ENCODE data around the gene TNRC6A. TPM values are rescaled to one million over a fixed set of nuclear protein-coding genes. Genes with fewer than 3 reads are reported as not detected.

Gene TNRC6A
- total and polyA plus RNA-seq, 2 experiments from 2014 or later = 12.5 to 13.1 TPM

DNA sequence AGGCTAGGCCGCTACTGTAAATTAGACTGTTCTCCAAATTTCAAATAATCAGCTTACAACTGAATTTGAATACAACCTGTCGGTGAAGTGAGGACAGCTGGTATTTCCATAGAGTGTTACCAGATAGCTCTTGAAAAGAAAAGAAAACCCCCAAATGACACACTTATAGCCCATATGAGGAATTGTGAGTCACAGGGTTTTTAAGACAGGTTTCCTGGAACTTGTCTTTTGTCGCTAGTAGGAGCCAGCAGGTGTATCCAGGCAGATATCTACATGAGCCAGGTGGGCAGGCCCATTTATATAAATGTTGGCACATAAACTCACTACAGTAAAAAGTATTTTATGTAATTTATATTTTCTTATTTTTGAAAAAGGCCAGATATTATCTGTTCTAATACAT is 24.0 kb downstream of the TNRC6A start:
- in situ Hi-C loops (cut with MboI) = no loop called here
- Histone ChIP-seq H3K4me2 (ENCODE audit: unreplicated experiment) (no peak overlapping the region), H3K9me2 (ENCODE audit: insufficient read depth) (no peaks in the 10 kb centered on the region), H3K27me3 (replicated peaks; ENCODE audit: insufficient read depth) (no peaks in the 10 kb centered on the region), H3K36me3 (ENCODE audit: low read depth) (peaks cover 7% of the 10 kb centered on the region; the same call in 1 of the 2 replicates), H3K4me3 (no peak overlapping the region), H3F3A (ENCODE audit: insufficient read depth) (peaks cover 9% of the 10 kb centered on the region; the same call in 1 of the 2 replicates), H4K20me1 (ENCODE audit: insufficient read depth) (peaks cover 9% of the 10 kb centered on the region; the same call in 1 of the 2 replicates), H3K9me3 (ENCODE audit: low read depth) (no peaks in the 10 kb centered on the region), H3K27ac (no peak overlapping the region), H3K9ac (no peak overlapping the region), H3K4me1 (ENCODE audit: insufficient read depth) (peaks cover 13% of the 10 kb centered on the region), H2AFZ (no peak overlapping the region), H3K79me2 (ENCODE audit: insufficient read depth) (peaks cover 100% of the 10 kb centered on the region)
- TF ChIP-seq EZH2 (IDR thresholded peaks at IDR 0.05; ENCODE audit: insufficient read depth, poor library complexity, severe bottlenecking) (no peak), EZH2phosphoT487 (IDR thresholded peaks at IDR 0.05; ENCODE audit: insufficient read depth, low read depth) (no peak)
- 96 to 97% methylated on average over 3 of the region's 3 CpGs for WGBS, 2 experiments (ENCODE audit: low coverage in 1 of 2, low lambda C conversion rate in 2 of 2, missing lambda C conversion rate in 2 of 2)
- DNase-seq = no peak

DNA sequence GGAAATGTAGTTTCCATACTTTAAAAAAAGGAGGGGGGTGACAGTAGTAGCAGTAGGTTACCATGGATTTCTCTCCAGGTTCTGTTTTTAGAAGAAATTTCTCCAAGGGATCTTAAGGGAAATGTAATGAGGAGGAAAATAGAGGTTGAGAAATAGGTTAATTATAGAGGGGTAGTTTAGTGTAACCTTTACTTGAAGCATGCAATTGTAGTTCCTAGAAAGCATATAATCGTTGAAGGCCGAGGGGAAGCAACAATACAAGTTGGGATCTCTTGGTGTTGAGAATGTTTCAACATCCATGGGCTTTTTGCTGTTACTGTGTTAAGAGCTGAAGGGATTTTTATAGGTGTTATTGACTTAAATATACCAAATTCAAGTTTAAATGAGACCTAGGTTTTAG is 25.1 kb downstream of the TNRC6A start:
- Histone ChIP-seq H3K79me2 (ENCODE audit: insufficient read depth) (peaks cover 100% of the 10 kb centered on the region), H3K27me3 (replicated peaks; ENCODE audit: insufficient read depth) (no peaks in the 10 kb centered on the region), H3K4me3 (no peak overlapping the region), H2AFZ (no peak overlapping the region), H3K9ac (no peak overlapping the region), H3K27ac (no peak overlapping the region), H3K4me1 (ENCODE audit: insufficient read depth) (peaks cover 5% of the 10 kb centered on the region), H3K4me2 (ENCODE audit: unreplicated experiment) (no peak overlapping the region), H4K20me1 (ENCODE audit: insufficient read depth) (no peaks in the 10 kb centered on the region), H3F3A (ENCODE audit: insufficient read depth) (no peaks in the 10 kb centered on the region), H3K9me3 (ENCODE audit: low read depth) (no peaks in the 10 kb centered on the region), H3K36me3 (ENCODE audit: low read depth) (peaks cover 11% of the 10 kb centered on the region), H3K9me2 (ENCODE audit: insufficient read depth) (no peaks in the 10 kb centered on the region)
- DNase-seq = no peak
- no peak for TF ChIP-seq EZH2phosphoT487 (IDR thresholded peaks at IDR 0.05; ENCODE audit: insufficient read depth, low read depth)
- no peak for TF ChIP-seq EZH2 (IDR thresholded peaks at IDR 0.05; ENCODE audit: insufficient read depth, poor library complexity, severe bottlenecking)
- WGBS, 2 experiments (ENCODE audit: low coverage in 1 of 2, low lambda C conversion rate in 2 of 2, missing lambda C conversion rate in 2 of 2) = 95 to 98% methylated on average over 2 of the region's 2 CpGs
- in situ Hi-C loops (cut with MboI) = no loop called here

DNA sequence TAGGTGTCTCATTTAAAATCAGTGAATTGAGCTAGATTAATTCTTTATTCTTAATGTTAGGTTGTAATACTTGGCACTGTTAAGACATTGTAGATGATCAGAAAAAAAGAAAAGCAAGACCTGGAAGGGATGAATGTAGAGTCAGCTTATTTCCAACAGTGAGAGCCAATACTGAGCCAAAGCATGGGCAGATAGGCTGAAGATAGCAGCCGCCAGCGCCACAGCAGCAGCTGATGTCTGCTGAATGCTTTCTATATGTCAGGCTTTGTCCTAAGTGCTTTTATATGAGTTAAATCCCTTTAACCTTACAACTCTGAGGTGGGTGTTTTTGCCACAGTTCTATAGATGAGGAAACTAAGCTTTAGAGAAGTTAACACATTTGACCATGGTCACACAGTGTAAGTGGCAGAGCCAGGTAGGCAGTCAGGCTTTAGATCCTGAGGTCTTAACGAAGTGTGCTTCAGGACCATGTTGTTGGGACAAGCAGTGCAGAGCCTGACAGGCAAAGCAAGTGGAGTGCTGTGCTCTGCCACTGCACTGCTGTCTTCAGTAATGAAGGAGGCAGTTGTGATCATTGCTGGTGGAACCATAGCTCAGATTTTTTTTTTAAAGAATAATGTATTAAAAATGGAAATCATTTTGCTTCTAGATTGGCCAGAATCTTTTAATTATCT is 25.9 kb downstream of the TNRC6A start:
- in situ Hi-C loops (cut with MboI) = no loop called here
- Histone ChIP-seq H3K4me1 (ENCODE audit: insufficient read depth) (peaks cover 5% of the 10 kb centered on the region), H3F3A (ENCODE audit: insufficient read depth) (no peaks in the 10 kb centered on the region), H3K27ac (no peak overlapping the region), H2AFZ (no peak overlapping the region), H4K20me1 (ENCODE audit: insufficient read depth) (no peaks in the 10 kb centered on the region), H3K4me2 (ENCODE audit: unreplicated experiment) (no peak overlapping the region), H3K4me3 (no peak overlapping the region), H3K36me3 (ENCODE audit: low read depth) (peaks cover 11% of the 10 kb centered on the region), H3K9me3 (ENCODE audit: low read depth) (no peaks in the 10 kb centered on the region), H3K79me2 (ENCODE audit: insufficient read depth) (peaks cover 100% of the 10 kb centered on the region), H3K27me3 (replicated peaks; ENCODE audit: insufficient read depth) (no peaks in the 10 kb centered on the region), H3K9me2 (ENCODE audit: insufficient read depth) (no peaks in the 10 kb centered on the region), H3K9ac (no peak overlapping the region)
- no peak for DNase-seq
- no peak for TF ChIP-seq EZH2phosphoT487 (IDR thresholded peaks at IDR 0.05; ENCODE audit: insufficient read depth, low read depth)
- TF ChIP-seq EZH2 (IDR thresholded peaks at IDR 0.05; ENCODE audit: insufficient read depth, poor library complexity, severe bottlenecking) = no peak
- WGBS, 2 experiments (ENCODE audit: low coverage in 1 of 2, low lambda C conversion rate in 2 of 2, missing lambda C conversion rate in 2 of 2) = 83 to 87% methylated on average over 3 of the region's 3 CpGs

DNA sequence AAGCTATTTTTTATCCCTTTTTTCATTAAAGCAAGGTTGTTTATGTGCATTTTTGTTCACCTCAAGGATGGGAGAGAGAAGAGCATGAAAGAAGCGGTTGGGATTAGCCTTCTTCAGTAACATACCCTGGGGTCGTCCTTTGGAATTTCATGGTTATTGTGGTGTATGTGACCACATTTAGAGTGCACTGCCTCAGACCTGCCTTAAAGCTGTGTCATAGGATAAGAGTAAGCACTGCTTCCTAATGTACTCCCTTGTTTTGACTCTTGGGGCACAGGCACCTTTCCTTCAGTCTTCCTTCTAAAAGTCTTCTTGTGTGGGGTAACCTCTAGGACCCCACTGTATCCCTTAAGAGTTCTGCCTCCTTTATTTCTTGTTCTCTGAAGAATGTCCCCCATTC is 28.9 kb downstream of the TNRC6A start:
- Histone ChIP-seq H3K4me3 (no peak overlapping the region), H3K27me3 (replicated peaks; ENCODE audit: insufficient read depth) (no peaks in the 10 kb centered on the region), H3K27ac (no peak overlapping the region), H3K4me2 (ENCODE audit: unreplicated experiment) (no peak overlapping the region), H3K79me2 (ENCODE audit: insufficient read depth) (peaks cover 99% of the 10 kb centered on the region), H2AFZ (no peak overlapping the region), H3K36me3 (ENCODE audit: low read depth) (peaks cover 19% of the 10 kb centered on the region; the same call in 1 of the 2 replicates), H3K9me2 (ENCODE audit: insufficient read depth) (no peaks in the 10 kb centered on the region), H3K9me3 (ENCODE audit: low read depth) (no peaks in the 10 kb centered on the region), H3K4me1 (ENCODE audit: insufficient read depth) (peaks cover 12% of the 10 kb centered on the region; the same call in 1 of the 2 replicates), H4K20me1 (ENCODE audit: insufficient read depth) (no peaks in the 10 kb centered on the region), H3F3A (ENCODE audit: insufficient read depth) (no peaks in the 10 kb centered on the region; the same call in 1 of the 2 replicates), H3K9ac (no peak overlapping the region)
- in situ Hi-C loops (cut with MboI) = no loop called here
- no peak for TF ChIP-seq EZH2 (IDR thresholded peaks at IDR 0.05; ENCODE audit: insufficient read depth, poor library complexity, severe bottlenecking)
- no peak for TF ChIP-seq EZH2phosphoT487 (IDR thresholded peaks at IDR 0.05; ENCODE audit: insufficient read depth, low read depth)
- 91 to 94% methylated on average over 2 of the region's 2 CpGs for WGBS, 2 experiments (ENCODE audit: low coverage in 1 of 2, low lambda C conversion rate in 2 of 2, missing lambda C conversion rate in 2 of 2)
- DNase-seq = no peak
